Left lung (tissue), 10 donors: ENCODE data around the gene ACOT6. TPM values are rescaled to one million over a fixed set of nuclear protein-coding genes. Genes with fewer than 3 reads are reported as not detected.
"Not testable (repeated sequence)": the region's sequence is repeated elsewhere in the genome, so short reads cannot be mapped to it uniquely, and the experiment has no call there.

Source experiments
- ATAC-seq: fragments of 200-7000 bp; cut with Tn5 transposase; one replicate; pipeline ENCODE4 v1.9.1; 2020; ENCODE audit warnings: moderate library complexity
- DNase-seq, 4 donors: peaks; one replicate each; pipeline ENCODE4 v3.0.0-alpha.2; 2013 to 2020
- H3K27ac ChIP-seq, 2 donors: fragments of 200-600 bp; sonication (generic) in 1 of 2; one replicate each; pipeline versions ENCODE4 v1.5.0 to v1.8.0; 2020 to 2021
- H3K27me3 ChIP-seq, 2 donors: fragments of 200-600 bp; sonication (generic) in 1 of 2; one replicate each; pipeline versions ENCODE4 v1.5.0 to v1.8.0; 2020 to 2021
- H3K36me3 ChIP-seq, 2 donors: fragments of 200-600 bp; sonication (generic) in 1 of 2; one replicate each; pipeline versions ENCODE4 v1.5.0 to v1.8.0; 2020 to 2021
- H3K4me1 ChIP-seq, 2 donors: fragments of 200-600 bp; one replicate each; pipeline ENCODE4 v1.8.0; 2021
- H3K4me3 ChIP-seq, 2 donors: fragments of 200-600 bp; sonication (generic) in 1 of 2; one replicate each; pipeline versions ENCODE4 v1.5.0 to v1.8.0; 2020 to 2021; ENCODE audit warnings: mild to moderate bottlenecking in 1 of 2
- H3K9me3 ChIP-seq, 2 donors: fragments of 200-600 bp; sonication (generic) in 1 of 2; one replicate each; pipeline versions ENCODE4 v1.5.0 to v1.8.0; 2020 to 2021
- CTCF ChIP-seq, 2 donors: fragments of 200-600 bp; sonication (generic) in 1 of 2; IDR thresholded peaks; one replicate each; pipeline versions ENCODE4 v1.5.0 to v1.8.0; 2021; ENCODE audit warnings: antibody characterized with exemption in 2 of 2
- intact Hi-C, 2 donors: fragments of 100-400 bp; cut with DNase I; formaldehyde crosslinking; loops; one replicate each; pipeline versions ENCODE4 v1.11.2 to v1.14.2; 2022
- polyA plus RNA-seq, 6 donors: library from polyadenylated mRNA; unstranded; fragments of 120-200 nt; gene quantifications; one replicate each; pipeline ENCODE4 v1.2.1, GENCODE V29; 2013; ENCODE audit not compliant: insufficient read length in 6 of 6
- total RNA-seq, 2 donors: library from RNA; stranded (reverse); fragmentation: NEBNext Ultra II Directional; extraction: Animal tissue kit (Norgen Biotek cat#: 25700); gene quantifications; one replicate each; pipeline ENCODE4 v1.2.1, GENCODE V29; 2021
- donor health status: DM: no; HTN: yes; CAD: no.
- donor health status: DM: no; HTN: no; CAD: no.

ACOT6 gene
- total and polyA plus RNA-seq, 8 donors: not detected

- DNase-seq (no peak), ATAC-seq (no peak)
- peaks cover 0 to 15% of the 10 kb centered on the region in 2 donors for H3K27me3 ChIP-seq
- peaks cover 0 to 10% of the 10 kb centered on the region in 2 donors for H3K4me1 ChIP-seq
- H3K9me3 ChIP-seq: no peaks in the 10 kb centered on the region
- H3K4me3 ChIP-seq: no peak overlapping the region
- TF ChIP-seq CTCF (IDR thresholded peaks at IDR 0.05): no peak
- no peak overlapping the region for H3K27ac ChIP-seq
- no peaks in the 10 kb centered on the region for H3K36me3 ChIP-seq
- intact Hi-C loops: no loop called here
Observed at GRCh38 chr14:73588695-73589094, 23.6 kb upstream of the ACOT6 start.

GRCh38 chr14:73589116-73589515, 23.2 kb upstream of the ACOT6 start:
- TF ChIP-seq CTCF (IDR thresholded peaks at IDR 0.05): no peak
- no peak for DNase-seq
- intact Hi-C loops: no loop called here
- Histone ChIP-seq H3K36me3 (no peaks in the 10 kb centered on the region), H3K27me3 (peaks cover 0 to 15% of the 10 kb centered on the region in 2 donors), H3K9me3 (no peaks in the 10 kb centered on the region), H3K4me1 (peaks cover 0 to 10% of the 10 kb centered on the region in 2 donors), H3K27ac (no peak overlapping the region), H3K4me3 (no peak overlapping the region)
- ATAC-seq: no peak

GRCh38 chr14:73590673-73591004, 21.7 kb upstream of the ACOT6 start:
- H3K27ac ChIP-seq, H3K36me3 ChIP-seq, H3K9me3 ChIP-seq, intact Hi-C loops, H3K4me3 ChIP-seq, DNase-seq, ATAC-seq: not testable (repeated sequence)
- peaks cover 0 to 15% of the 10 kb centered on the region in 2 donors for H3K27me3 ChIP-seq
- peaks cover 0 to 10% of the 10 kb centered on the region in 2 donors for H3K4me1 ChIP-seq

DNA sequence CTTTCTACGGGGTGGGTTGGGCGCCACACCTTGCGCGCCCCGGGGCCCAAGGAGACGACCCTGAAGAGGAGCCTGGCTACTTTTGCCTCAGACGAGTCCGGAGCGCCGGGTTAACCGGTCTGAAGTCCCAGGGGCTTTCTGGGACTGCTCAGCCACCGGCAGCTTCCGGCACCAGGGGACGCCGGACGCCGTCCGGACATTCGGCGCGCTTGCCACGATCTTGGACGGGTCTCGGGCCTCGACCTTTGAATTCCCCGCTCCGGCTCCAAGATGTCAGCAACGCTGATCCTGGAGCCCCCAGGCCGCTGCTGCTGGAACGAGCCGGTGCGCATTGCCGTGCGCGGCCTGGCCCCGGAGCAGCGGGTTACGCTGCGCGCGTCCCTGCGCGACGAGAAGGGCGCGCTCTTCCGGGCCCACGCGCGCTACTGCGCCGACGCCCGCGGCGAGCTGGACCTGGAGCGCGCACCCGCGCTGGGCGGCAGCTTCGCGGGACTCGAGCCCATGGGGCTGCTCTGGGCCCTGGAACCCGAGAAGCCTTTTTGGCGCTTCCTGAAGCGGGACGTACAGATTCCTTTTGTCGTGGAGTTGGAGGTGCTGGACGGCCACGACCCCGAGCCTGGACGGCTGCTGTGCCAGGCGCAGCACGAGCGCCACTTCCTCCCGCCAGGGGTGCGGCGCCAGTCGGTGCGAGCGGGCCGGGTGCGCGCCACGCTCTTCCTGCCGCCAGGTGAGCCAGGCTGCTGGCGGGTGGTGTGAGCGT, 20.4 kb upstream of the ACOT6 start, which contains the start of gene ACOT4:
Gene ACOT4 (plus strand): TSS at position 184 of the 760 bp plus-strand sequence. CDS start 87 bp downstream, at position 271.
- intact Hi-C loops: no loop called here
- DNase-seq: peak; percentile 26 to 83 (median 44)
- peak in 1 of 2 donors; percentile 18 for TF ChIP-seq CTCF (IDR thresholded peaks at IDR 0.05)
- Histone ChIP-seq H3K4me1 (peaks cover 0 to 10% of the 10 kb centered on the region in 2 donors), H3K4me3 (peak within 1 kb of the TSS; percentile 50 to 56), H3K27me3 (peaks cover 0 to 15% of the 10 kb centered on the region in 2 donors), H3K36me3 (no peaks in the 10 kb centered on the region), H3K27ac (peak within 1 kb of the TSS; percentile 4 to 40), H3K9me3 (no peaks in the 10 kb centered on the region)
- ATAC-seq: peak; percentile 94

- H3K4me3 ChIP-seq: no peak overlapping the region
- TF ChIP-seq CTCF (IDR thresholded peaks at IDR 0.05): no peak
- H3K4me1 ChIP-seq: peaks cover 0 to 10% of the 10 kb centered on the region in 2 donors
- H3K27ac ChIP-seq: no peak overlapping the region
- H3K9me3 ChIP-seq: no peaks in the 10 kb centered on the region
- no peaks in the 10 kb centered on the region for H3K36me3 ChIP-seq
- ATAC-seq (no peak), DNase-seq (no peak)
- H3K27me3 ChIP-seq: peaks cover 0 to 15% of the 10 kb centered on the region in 2 donors
- intact Hi-C loops: no loop called here
Observed at GRCh38 chr14:73594491-73594890, 17.8 kb upstream of the ACOT6 start.
